ENCODE results near the gene RAB31.
A peak's percentile ranks its signal among the peaks of the same experiment; 100 is the strongest.

RAB31 gene

GRCh38 chr18:9775178-9775577, 67.1 kb downstream of the RAB31 start:
- Histone ChIP-seq H3K36me3 (ENCODE audit: low read depth) (no peaks in the 10 kb centered on the region), H3K9me3 (ENCODE audit: severe bottlenecking) (no peaks in the 10 kb centered on the region), H3K4me3 (ENCODE audit: severe bottlenecking) (no peak overlapping the region), H3K4me1 (ENCODE audit: insufficient read depth, poor library complexity, severe bottlenecking) (peaks cover 10% of the 10 kb centered on the region), H3K27ac (ENCODE audit: poor library complexity, severe bottlenecking) (no peak overlapping the region), H3K27me3 (ENCODE audit: insufficient read depth, poor library complexity, severe bottlenecking) (no peaks in the 10 kb centered on the region)
- ATAC-seq (ENCODE audit: low read depth) (no peak), DNase-seq (ENCODE audit: low spot score) (no peak)
- TF ChIP-seq CTCF (IDR thresholded peaks at IDR 0.05; ENCODE audit: poor library complexity, severe bottlenecking): no peak

- Histone ChIP-seq H3K27ac (ENCODE audit: poor library complexity, severe bottlenecking) (no peak overlapping the region), H3K36me3 (ENCODE audit: low read depth) (no peaks in the 10 kb centered on the region), H3K4me1 (ENCODE audit: insufficient read depth, poor library complexity, severe bottlenecking) (peaks cover 20% of the 10 kb centered on the region), H3K4me3 (ENCODE audit: severe bottlenecking) (no peak overlapping the region), H3K9me3 (ENCODE audit: severe bottlenecking) (no peaks in the 10 kb centered on the region), H3K27me3 (ENCODE audit: insufficient read depth, poor library complexity, severe bottlenecking) (no peaks in the 10 kb centered on the region)
- ATAC-seq (ENCODE audit: low read depth) (peak; percentile 63; the same call in 2 of the 3 replicates), DNase-seq (ENCODE audit: low spot score) (no peak)
- no peak for TF ChIP-seq CTCF (IDR thresholded peaks at IDR 0.05; ENCODE audit: poor library complexity, severe bottlenecking)
These were observed 71.5 kb downstream of the RAB31 start for GRCh38 chr18:9779630-9780029.

- Histone ChIP-seq H3K27me3 (ENCODE audit: insufficient read depth, poor library complexity, severe bottlenecking) (no peaks in the 10 kb centered on the region), H3K4me1 (ENCODE audit: insufficient read depth, poor library complexity, severe bottlenecking) (peaks cover 20% of the 10 kb centered on the region), H3K27ac (ENCODE audit: poor library complexity, severe bottlenecking) (peak overlapping the region; percentile 34), H3K4me3 (ENCODE audit: severe bottlenecking) (no peak overlapping the region), H3K9me3 (ENCODE audit: severe bottlenecking) (no peaks in the 10 kb centered on the region), H3K36me3 (ENCODE audit: low read depth) (no peaks in the 10 kb centered on the region)
- no peak for TF ChIP-seq CTCF (IDR thresholded peaks at IDR 0.05; ENCODE audit: poor library complexity, severe bottlenecking)
- ATAC-seq (ENCODE audit: low read depth): peak; percentile 76
- no peak for DNase-seq (ENCODE audit: low spot score)
These were observed 74.2 kb downstream of the RAB31 start for GRCh38 chr18:9782073-9782857.

GRCh38 chr18:9786631-9787030, 78.5 kb downstream of the RAB31 start:
- DNase-seq (ENCODE audit: low spot score): no peak
- H3K4me3 ChIP-seq (ENCODE audit: severe bottlenecking): no peak overlapping the region
- no peak overlapping the region for H3K27ac ChIP-seq (ENCODE audit: poor library complexity, severe bottlenecking)
- peaks cover 11% of the 10 kb centered on the region for H3K4me1 ChIP-seq (ENCODE audit: insufficient read depth, poor library complexity, severe bottlenecking)
- no peaks in the 10 kb centered on the region for H3K27me3 ChIP-seq (ENCODE audit: insufficient read depth, poor library complexity, severe bottlenecking)
- H3K36me3 ChIP-seq (ENCODE audit: low read depth): no peaks in the 10 kb centered on the region
- H3K9me3 ChIP-seq (ENCODE audit: severe bottlenecking): no peaks in the 10 kb centered on the region
- TF ChIP-seq CTCF (IDR thresholded peaks at IDR 0.05; ENCODE audit: poor library complexity, severe bottlenecking): no peak
- ATAC-seq (ENCODE audit: low read depth): no peak

- no peak overlapping the region for H3K4me3 ChIP-seq (ENCODE audit: severe bottlenecking)
- no peak overlapping the region for H3K27ac ChIP-seq (ENCODE audit: poor library complexity, severe bottlenecking)
- ATAC-seq (ENCODE audit: low read depth) (no peak), DNase-seq (ENCODE audit: low spot score) (no peak)
- no peaks in the 10 kb centered on the region for H3K9me3 ChIP-seq (ENCODE audit: severe bottlenecking)
- H3K36me3 ChIP-seq (ENCODE audit: low read depth): no peaks in the 10 kb centered on the region
- TF ChIP-seq CTCF (IDR thresholded peaks at IDR 0.05; ENCODE audit: poor library complexity, severe bottlenecking): no peak
- H3K27me3 ChIP-seq (ENCODE audit: insufficient read depth, poor library complexity, severe bottlenecking): no peaks in the 10 kb centered on the region
- H3K4me1 ChIP-seq (ENCODE audit: insufficient read depth, poor library complexity, severe bottlenecking): peaks cover 11% of the 10 kb centered on the region
These were observed 78.9 kb downstream of the RAB31 start for GRCh38 chr18:9787036-9787435.

All from RWPE2 (cell line).